Upper lobe of left lung (tissue), 4 donors: ENCODE data around the gene CLCN6.

Experiments
- EP300 ChIP-seq, 4 donors: sonication (generic); formaldehyde crosslinking; IDR thresholded peaks; one replicate each; pipeline ENCODE4 v1.5.1; 2017; ENCODE audit warnings: antibody characterized with exemption in 4 of 4, control low read depth in 2 of 4
- POLR2A ChIP-seq, 4 donors: fragments of 450-650 bp; IDR thresholded peaks; one replicate each; pipeline ENCODE4 v1.5.1; 2016 to 2017; ENCODE audit warnings: antibody characterized with exemption in 4 of 4, mild to moderate bottlenecking in 2 of 4
- POLR2AphosphoS5 ChIP-seq, 2 donors: sonication (generic); formaldehyde crosslinking; IDR thresholded peaks; one replicate each; pipeline ENCODE4 v1.5.1; 2017; ENCODE audit warnings: antibody characterized with exemption in 2 of 2
- TF ChIP-seq, protein P1 (sequence below), 6 experiments: fragments of 450-650 bp in 4 of 6; fragments of 200-600 bp in 2 of 6; sonication (generic) in 2 of 6; IDR thresholded peaks; one replicate each; pipeline ENCODE4 v1.5.1; 2016 to 2019; ENCODE audit warnings: antibody characterized with exemption in 6 of 6

- TF ChIP-seq, protein P1, sequence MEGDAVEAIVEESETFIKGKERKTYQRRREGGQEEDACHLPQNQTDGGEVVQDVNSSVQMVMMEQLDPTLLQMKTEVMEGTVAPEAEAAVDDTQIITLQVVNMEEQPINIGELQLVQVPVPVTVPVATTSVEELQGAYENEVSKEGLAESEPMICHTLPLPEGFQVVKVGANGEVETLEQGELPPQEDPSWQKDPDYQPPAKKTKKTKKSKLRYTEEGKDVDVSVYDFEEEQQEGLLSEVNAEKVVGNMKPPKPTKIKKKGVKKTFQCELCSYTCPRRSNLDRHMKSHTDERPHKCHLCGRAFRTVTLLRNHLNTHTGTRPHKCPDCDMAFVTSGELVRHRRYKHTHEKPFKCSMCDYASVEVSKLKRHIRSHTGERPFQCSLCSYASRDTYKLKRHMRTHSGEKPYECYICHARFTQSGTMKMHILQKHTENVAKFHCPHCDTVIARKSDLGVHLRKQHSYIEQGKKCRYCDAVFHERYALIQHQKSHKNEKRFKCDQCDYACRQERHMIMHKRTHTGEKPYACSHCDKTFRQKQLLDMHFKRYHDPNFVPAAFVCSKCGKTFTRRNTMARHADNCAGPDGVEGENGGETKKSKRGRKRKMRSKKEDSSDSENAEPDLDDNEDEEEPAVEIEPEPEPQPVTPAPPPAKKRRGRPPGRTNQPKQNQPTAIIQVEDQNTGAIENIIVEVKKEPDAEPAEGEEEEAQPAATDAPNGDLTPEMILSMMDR (IDR thresholded peaks at IDR 0.05), result no peak
- TF ChIP-seq POLR2AphosphoS5 (IDR thresholded peaks at IDR 0.05) (no peak), POLR2A (IDR thresholded peaks at IDR 0.05) (no peak), EP300 (IDR thresholded peaks at IDR 0.05) (no peak)
Observed at GRCh38 chr1:11767922-11768704, 37.9 kb upstream of the CLCN6 start.
